Retinal pigment epithelial cell (primary cell): Measurements from ENCODE around the gene TFCP2.

Source experiments
- DNase-seq: peaks from one replicate; pipeline ENCODE4 v3.0.0-alpha.2; 2010; ENCODE audit warnings: low read depth
- H3K4me3 ChIP-seq: 2 replicates; pipeline ENCODE4 v1.5.1; 2011; ENCODE audit warnings: mild to moderate bottlenecking, low read length, control low read depth, moderate library complexity
- CTCF ChIP-seq: conservative IDR thresholded peaks from 2 replicates; pipeline ENCODE4 v1.5.1; 2011; ENCODE audit warnings: low read depth, low read length, control low read depth, inconsistent platforms

Gene TFCP2

GRCh38 chr12:51216642-51217041 lies 43.7 kb upstream of the TFCP2 start:
- H3K4me3 ChIP-seq, result peak overlapping the region; percentile 75
- DNase-seq, result no peak
- TF ChIP-seq CTCF, result no peak

- no peak for TF ChIP-seq CTCF
- H3K4me3 ChIP-seq, result no peak overlapping the region
- no peak for DNase-seq
These were observed 42.0 kb upstream of the TFCP2 start for GRCh38 chr12:51214895-51215294.

- TF ChIP-seq CTCF, result no peak
- H3K4me3 ChIP-seq, result no peak overlapping the region
- DNase-seq, result no peak
These were observed 37.9 kb upstream of the TFCP2 start for GRCh38 chr12:51210690-51211395.

- H3K4me3 ChIP-seq, result no peak overlapping the region
- no peak for TF ChIP-seq CTCF
- DNase-seq, result no peak
These were observed 36.3 kb upstream of the TFCP2 start for GRCh38 chr12:51209259-51209658.

- no peak overlapping the region for H3K4me3 ChIP-seq
- no peak for DNase-seq
- no peak for TF ChIP-seq CTCF
These were observed 35.2 kb upstream of the TFCP2 start for GRCh38 chr12:51208016-51208660.

- no peak for DNase-seq
- no peak for TF ChIP-seq CTCF
- H3K4me3 ChIP-seq, result no peak overlapping the region
These were observed 32.4 kb upstream of the TFCP2 start for GRCh38 chr12:51205350-51205749.

- no peak overlapping the region for H3K4me3 ChIP-seq
- no peak for DNase-seq
- TF ChIP-seq CTCF, result no peak
These were observed 29.8 kb upstream of the TFCP2 start for GRCh38 chr12:51202718-51203117.
